HEK293 (cell line): ENCODE data around the gene PPP1R1C.

ENCODE experiments used
- CTCF ChIA-PET: fragments of 350-600 bp; formaldehyde crosslinking; extraction: SDS; loops from one replicate; lab custom pipeline; 2021; ENCODE audit warnings: antibody characterized with exemption; lab: Yijun Ruan, JAX
- POLR2A ChIA-PET: fragments of 300-600 bp; formaldehyde crosslinking; extraction: SDS; loops from one replicate; lab custom pipeline; 2020; ENCODE audit warnings: antibody characterized with exemption, inconsistent platforms; lab: Yijun Ruan, JAX
- H3K27ac ChIP-seq: fragments of 200-500 bp; sonication (Bioruptor generic); 2 replicates; pipeline ENCODE4 v1.5.1; 2014; ENCODE audit warnings: low read depth, low read length, control low read depth, inconsistent platforms; ENCODE audit errors: extremely low read depth
- H3K36me3 ChIP-seq, 2 experiments: fragments of 200-500 bp in 1 of 2; sonication (Bioruptor generic) in 1 of 2; 1 replicate in 1 of 2; 2 replicates in 1 of 2; pipeline ENCODE4 v1.5.1; 2014 to 2017; ENCODE audit warnings: inconsistent platforms in 2 of 2, low read length in 2 of 2; ENCODE audit not compliant: control insufficient read depth in 2 of 2, insufficient read depth in 1 of 2
- H3K4me1 ChIP-seq: fragments of 200-500 bp; sonication (Bioruptor generic); 2 replicates; pipeline ENCODE4 v1.5.1; 2014; ENCODE audit warnings: mild to moderate bottlenecking, low read length, inconsistent platforms; ENCODE audit not compliant: control insufficient read depth, insufficient read depth
- H3K4me3 ChIP-seq: 2 replicates; pipeline ENCODE4 v1.5.1; 2011; ENCODE audit warnings: low read depth, mild to moderate bottlenecking, control low read depth, low read length, moderate library complexity
- H3K9me3 ChIP-seq: fragments of 200-500 bp; sonication (Bioruptor generic); 2 replicates; pipeline ENCODE4 v1.5.1; 2014; ENCODE audit warnings: low read depth, low read length, inconsistent platforms; ENCODE audit not compliant: control insufficient read depth, insufficient read depth
- BCL6B ChIP-seq: fragments of 450-650 bp; formaldehyde crosslinking; IDR thresholded peaks from 2 replicates; pipeline ENCODE4 v1.5.1; 2017; ENCODE audit warnings: missing biosample characterization, missing genetic modification characterization
- GLIS1 ChIP-seq: fragments of 450-650 bp; formaldehyde crosslinking; IDR thresholded peaks from 2 replicates; pipeline ENCODE4 v1.5.1; 2016; ENCODE audit warnings: missing biosample characterization, missing genetic modification characterization
- KLF10 ChIP-seq: fragments of 450-650 bp; IDR thresholded peaks from 2 replicates; pipeline ENCODE4 v1.5.1; 2018; ENCODE audit warnings: missing biosample characterization, mild to moderate bottlenecking, missing genetic modification characterization
- MEIS1 ChIP-seq: sonication (generic); formaldehyde crosslinking; IDR thresholded peaks from 2 replicates; pipeline ENCODE4 v1.8.1; 2022; ENCODE audit warnings: missing genetic modification reagents, mild to moderate bottlenecking, borderline replicate concordance
- TCF7L2 ChIP-seq: IDR thresholded peaks from 2 replicates; pipeline ENCODE4 v1.6.1; 2011; ENCODE audit warnings: low read depth, mild to moderate bottlenecking, inconsistent platforms, low read length, moderate library complexity, borderline replicate concordance
- WT1 ChIP-seq: fragments of 450-650 bp; formaldehyde crosslinking; IDR thresholded peaks from 2 replicates; pipeline ENCODE4 v1.5.1; 2016; ENCODE audit warnings: missing biosample characterization, missing genetic modification characterization
- ZBTB7A ChIP-seq: fragments of 450-650 bp; formaldehyde crosslinking; IDR thresholded peaks from 2 replicates; pipeline ENCODE4 v1.5.1; 2016; ENCODE audit warnings: low read depth, missing biosample characterization, missing genetic modification characterization
- ZBTB8A ChIP-seq: fragments of 450-650 bp; formaldehyde crosslinking; IDR thresholded peaks from 2 replicates; pipeline ENCODE4 v1.5.1; 2016; ENCODE audit warnings: missing biosample characterization, missing genetic modification characterization
- ZNF133 ChIP-seq: fragments of 450-650 bp; formaldehyde crosslinking; IDR thresholded peaks from 2 replicates; pipeline ENCODE4 v1.5.1; 2016; ENCODE audit warnings: missing biosample characterization, missing genetic modification characterization
- ZNF138 ChIP-seq: fragments of 450-650 bp; formaldehyde crosslinking; IDR thresholded peaks from 2 replicates; pipeline ENCODE4 v1.5.1; 2016; ENCODE audit warnings: missing biosample characterization, missing genetic modification characterization, borderline replicate concordance
- ZNF157 ChIP-seq: fragments of 450-650 bp; formaldehyde crosslinking; IDR thresholded peaks from 2 replicates; pipeline ENCODE4 v1.5.1; 2016; ENCODE audit warnings: missing biosample characterization, missing genetic modification characterization
- ZNF18 ChIP-seq: fragments of 450-650 bp; formaldehyde crosslinking; IDR thresholded peaks from 2 replicates; pipeline ENCODE4 v1.5.1; 2016; ENCODE audit warnings: missing biosample characterization, missing genetic modification characterization
- ZNF266 ChIP-seq: fragments of 450-650 bp; formaldehyde crosslinking; IDR thresholded peaks from 2 replicates; pipeline ENCODE4 v1.5.1; 2016; ENCODE audit warnings: missing biosample characterization, missing genetic modification characterization, low read depth
- ZNF366 ChIP-seq: fragments of 450-650 bp; formaldehyde crosslinking; conservative IDR thresholded peaks from 2 replicates; pipeline ENCODE4 v1.5.1; 2016; ENCODE audit warnings: missing biosample characterization, missing genetic modification characterization
- ZNF426 ChIP-seq: fragments of 450-650 bp; formaldehyde crosslinking; IDR thresholded peaks from 2 replicates; pipeline ENCODE4 v1.5.1; 2017; ENCODE audit warnings: missing biosample characterization, missing genetic modification characterization, mild to moderate bottlenecking, inconsistent platforms, moderate library complexity
- ZNF530 ChIP-seq: fragments of 450-650 bp; formaldehyde crosslinking; IDR thresholded peaks from 2 replicates; pipeline ENCODE4 v1.5.1; 2016; ENCODE audit warnings: low read depth, missing biosample characterization, missing genetic modification characterization
- ZNF544 ChIP-seq: fragments of 450-650 bp; formaldehyde crosslinking; IDR thresholded peaks from 2 replicates; pipeline ENCODE4 v1.5.0; 2017; ENCODE audit warnings: missing biosample characterization, missing genetic modification characterization
- ZNF664 ChIP-seq: fragments of 450-650 bp; formaldehyde crosslinking; IDR thresholded peaks from 2 replicates; pipeline ENCODE4 v1.5.1; 2016; ENCODE audit warnings: missing biosample characterization, missing genetic modification characterization
- ZNF670 ChIP-seq: fragments of 450-650 bp; formaldehyde crosslinking; IDR thresholded peaks from 2 replicates; pipeline ENCODE4 v1.5.1; 2016; ENCODE audit warnings: missing biosample characterization, missing genetic modification characterization, low read depth
- ZNF76 ChIP-seq: fragments of 450-650 bp; formaldehyde crosslinking; IDR thresholded peaks from 2 replicates; pipeline ENCODE4; 2016; ENCODE audit warnings: low read depth, missing biosample characterization, missing genetic modification characterization, borderline replicate concordance
- ZNF792 ChIP-seq: fragments of 450-650 bp; formaldehyde crosslinking; IDR thresholded peaks from 2 replicates; pipeline ENCODE4 v1.5.1; 2016; ENCODE audit warnings: missing biosample characterization, missing genetic modification characterization
- ZNF843 ChIP-seq: fragments of 450-650 bp; formaldehyde crosslinking; IDR thresholded peaks from 2 replicates; pipeline ENCODE4 v1.5.1; 2016; ENCODE audit warnings: missing biosample characterization, missing genetic modification characterization
- ZSCAN5A ChIP-seq: fragments of 450-650 bp; formaldehyde crosslinking; IDR thresholded peaks from 2 replicates; pipeline ENCODE4 v1.5.1; 2016; ENCODE audit warnings: missing biosample characterization, missing genetic modification characterization
- TF ChIP-seq, protein P1 (sequence below): fragments of 450-650 bp; formaldehyde crosslinking; IDR thresholded peaks from 2 replicates; pipeline ENCODE4 v1.5.1; 2016; ENCODE audit warnings: missing biosample characterization, missing genetic modification characterization

Gene PPP1R1C

GRCh38 chr2:181973171-181973783, 12.4 kb upstream of the PPP1R1C start:
- Histone ChIP-seq H3K27ac (no peak overlapping the region), H3K4me3 (no peak overlapping the region), H3K4me1 (no peaks in the 10 kb centered on the region), H3K9me3 (no peaks in the 10 kb centered on the region), H3K36me3 (no peaks in the 10 kb centered on the region)
- CTCF ChIA-PET: interaction anchor here (0.5 to 0.7 kb wide), 2 partner anchors 19 kb away, joined by 3 read pairs; no protein-coding TSS in a partner anchor
- TF ChIP-seq ZNF138 (tag by site-specific recombination) (no peak), ZSCAN5A (tag by site-specific recombination) (no peak), ZBTB7A (no peak), ZNF530 (no peak), ZNF18 (tag by site-specific recombination) (no peak), GLIS1 (tag by site-specific recombination) (no peak), WT1 (no peak), TCF7L2 (no peak)
- TF ChIP-seq, protein P1, sequence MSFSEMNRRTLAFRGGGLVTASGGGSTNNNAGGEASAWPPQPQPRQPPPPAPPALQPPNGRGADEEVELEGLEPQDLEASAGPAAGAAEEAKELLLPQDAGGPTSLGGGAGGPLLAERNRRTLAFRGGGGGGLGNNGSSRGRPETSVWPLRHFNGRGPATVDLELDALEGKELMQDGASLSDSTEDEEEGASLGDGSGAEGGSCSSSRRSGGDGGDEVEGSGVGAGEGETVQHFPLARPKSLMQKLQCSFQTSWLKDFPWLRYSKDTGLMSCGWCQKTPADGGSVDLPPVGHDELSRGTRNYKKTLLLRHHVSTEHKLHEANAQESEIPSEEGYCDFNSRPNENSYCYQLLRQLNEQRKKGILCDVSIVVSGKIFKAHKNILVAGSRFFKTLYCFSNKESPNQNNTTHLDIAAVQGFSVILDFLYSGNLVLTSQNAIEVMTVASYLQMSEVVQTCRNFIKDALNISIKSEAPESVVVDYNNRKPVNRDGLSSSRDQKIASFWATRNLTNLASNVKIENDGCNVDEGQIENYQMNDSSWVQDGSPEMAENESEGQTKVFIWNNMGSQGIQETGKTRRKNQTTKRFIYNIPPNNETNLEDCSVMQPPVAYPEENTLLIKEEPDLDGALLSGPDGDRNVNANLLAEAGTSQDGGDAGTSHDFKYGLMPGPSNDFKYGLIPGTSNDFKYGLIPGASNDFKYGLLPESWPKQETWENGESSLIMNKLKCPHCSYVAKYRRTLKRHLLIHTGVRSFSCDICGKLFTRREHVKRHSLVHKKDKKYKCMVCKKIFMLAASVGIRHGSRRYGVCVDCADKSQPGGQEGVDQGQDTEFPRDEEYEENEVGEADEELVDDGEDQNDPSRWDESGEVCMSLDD (tag by site-specific recombination): no peak
- POLR2A ChIA-PET: no interaction called here

DNA sequence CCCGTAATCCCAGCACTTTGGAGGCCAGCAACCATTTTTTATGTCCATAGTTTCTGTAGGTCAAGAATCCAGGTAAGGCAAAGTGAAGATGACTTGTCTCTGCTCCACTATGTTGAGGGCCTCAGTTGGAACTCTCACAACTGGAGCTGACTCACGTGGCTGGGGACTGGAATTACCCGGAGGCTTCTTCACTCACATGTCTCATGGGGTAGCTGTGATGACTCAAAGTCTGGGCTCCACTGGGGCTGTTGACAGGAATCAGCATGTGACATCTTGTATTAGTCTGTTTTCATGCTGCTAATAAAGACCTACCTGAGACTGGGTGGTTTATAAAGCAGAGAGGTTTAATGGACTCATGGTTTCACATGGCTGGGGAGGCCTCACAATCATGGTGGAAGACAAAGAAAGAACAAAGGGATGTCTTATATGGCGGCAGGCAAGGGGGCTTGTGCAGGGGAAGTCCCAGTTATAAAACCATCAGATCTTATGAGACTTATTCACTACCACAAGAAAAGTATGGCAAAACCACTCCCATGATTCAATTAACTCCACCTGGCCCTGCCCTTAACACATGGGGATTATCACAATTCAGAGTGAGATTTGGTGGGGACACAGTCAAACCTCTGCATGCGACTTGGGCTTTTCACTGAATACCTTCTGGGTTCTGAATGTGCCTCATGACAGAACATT, 7.8 kb upstream of the PPP1R1C start:
- no peak for TF ChIP-seq ZNF366 (tag by site-specific recombination)
- TF ChIP-seq KLF10 (tag by site-specific recombination): no peak
- TF ChIP-seq ZSCAN5A (tag by site-specific recombination): no peak
- TF ChIP-seq BCL6B (tag by site-specific recombination): no peak
- no peak for TF ChIP-seq ZNF843 (tag by site-specific recombination)
- no peak for TF ChIP-seq ZNF664 (tag by site-specific recombination)
- no peak for TF ChIP-seq ZBTB8A (tag by site-specific recombination)
- TF ChIP-seq ZNF426: no peak
- TF ChIP-seq ZNF76: no peak
- no peak for TF ChIP-seq ZNF544
- no peak for TF ChIP-seq ZNF157 (tag by site-specific recombination)
- no peak for TF ChIP-seq ZNF670 (tag by site-specific recombination)
- no peak for TF ChIP-seq ZNF266 (tag by site-specific recombination)
- TF ChIP-seq ZNF792 (tag by site-specific recombination): no peak
- no peak for TF ChIP-seq ZNF133
- no peak for TF ChIP-seq MEIS1 (CRISPR knock-in tag)
- ChIA-PET CTCF (interaction anchor here (0.5 to 1.4 kb wide), 2 partner anchors 10 to 24 kb away, joined by 3 read pairs; no protein-coding TSS in a partner anchor), POLR2A (no interaction called here)
- H3K4me3 ChIP-seq: no peak overlapping the region
- H3K9me3 ChIP-seq: no peaks in the 10 kb centered on the region
- no peaks in the 10 kb centered on the region for H3K4me1 ChIP-seq
- H3K36me3 ChIP-seq: no peaks in the 10 kb centered on the region
- no peak overlapping the region for H3K27ac ChIP-seq
